Common myeloid progenitor, CD34-positive (primary cell): ENCODE data around the gene ZNF358.
"Not testable (repeated sequence)": the region's sequence is repeated elsewhere in the genome, so short reads cannot be mapped to it uniquely, and the experiment has no call there.

Experiments used
- CTCF ChIA-PET: fragments of 350-600 bp; sonication (Branson Sonifier 250); formaldehyde crosslinking; loops from one replicate; lab custom pipeline; 2021; ENCODE audit warnings: antibody characterized with exemption; lab: Charles Lee
- POLR2A ChIA-PET: fragments of 350-600 bp; sonication (Branson Sonifier 250); formaldehyde crosslinking; loops from one replicate; lab custom pipeline; 2021; ENCODE audit warnings: antibody characterized with exemption; lab: Charles Lee
- DNase-seq, 3 donors: peaks; one replicate each; pipeline versions ENCODE4 v3.0.0 to v3.0.0-alpha.2; 2013
- H3K27ac ChIP-seq, 2 experiments: 1 replicate in 1 of 2; 2 replicates in 1 of 2; pipeline ENCODE4 v1.7.0; 2013; ENCODE audit warnings: inconsistent platforms in 2 of 2, low read length in 2 of 2, mild to moderate bottlenecking in 2 of 2, low read depth in 1 of 2, moderate library complexity in 1 of 2; ENCODE audit not compliant: severe bottlenecking in 2 of 2, insufficient read depth in 1 of 2, poor library complexity in 1 of 2
- H3K27me3 ChIP-seq, 5 experiments: replicated peaks in 2 of 5; 1 replicate in 3 of 5; 2 replicates in 2 of 5; pipeline versions ENCODE4 v1.6.1 to v1.7.0; 2013; ENCODE audit warnings: low read length in 4 of 5, mild to moderate bottlenecking in 2 of 5, moderate library complexity in 2 of 5, inconsistent platforms in 1 of 5; ENCODE audit not compliant: insufficient read depth in 5 of 5, control insufficient read depth in 4 of 5
- H3K36me3 ChIP-seq, 4 experiments: 1 replicate in 2 of 4; 2 replicates in 2 of 4; pipeline versions ENCODE4 v1.6.1 to v1.7.0; 2013; ENCODE audit warnings: low read length in 3 of 4, control low read depth in 1 of 4, mild to moderate bottlenecking in 1 of 4; ENCODE audit not compliant: control insufficient read depth in 4 of 4, insufficient read depth in 4 of 4
- H3K4me1 ChIP-seq, 4 experiments: 1 replicate in 3 of 4; 2 replicates in 1 of 4; pipeline versions ENCODE4 v1.6.1 to v1.7.1; 2013; ENCODE audit warnings: low read length in 3 of 4, mild to moderate bottlenecking in 3 of 4, control low read depth in 1 of 4, inconsistent platforms in 1 of 4, moderate library complexity in 1 of 4; ENCODE audit not compliant: control insufficient read depth in 4 of 4, insufficient read depth in 4 of 4; ENCODE audit errors: control extremely low read depth in 1 of 4
- H3K4me3 ChIP-seq, 7 experiments: 1 replicate in 4 of 7; 2 replicates in 3 of 7; pipeline versions ENCODE4 v1.5.1 to v1.7.0; 2013; ENCODE audit warnings: mild to moderate bottlenecking in 7 of 7, low read length in 6 of 7, moderate library complexity in 6 of 7, inconsistent platforms in 2 of 7, low read depth in 2 of 7, control low read depth in 1 of 7; ENCODE audit not compliant: insufficient read depth in 4 of 7, control insufficient read depth in 1 of 7; ENCODE audit errors: extremely low read depth in 1 of 7
- H3K9me3 ChIP-seq, 5 experiments: 1 replicate in 4 of 5; 2 replicates in 1 of 5; pipeline versions ENCODE4 v1.6.1 to v1.7.1; 2013; ENCODE audit warnings: low read length in 4 of 5, mild to moderate bottlenecking in 2 of 5, inconsistent platforms in 1 of 5, low read depth in 1 of 5, moderate library complexity in 1 of 5; ENCODE audit not compliant: control insufficient read depth in 4 of 5, insufficient read depth in 2 of 5; ENCODE audit errors: control extremely low read depth in 1 of 5
- WGBS: methylation state at CpG from one replicate; pipeline ENCODE4 v1.1.5; 2013; ENCODE audit not compliant: insufficient coverage; 5-methylcytosine and 5-hydroxymethylcytosine counted together

ZNF358 gene

GRCh38 chr19:7535998-7536695 is 20.2 kb downstream of the ZNF358 start:
- peak in 2 of 3 donors; percentile 35 to 42 for DNase-seq
- peaks cover 0 to 31% (median 25%) of the 10 kb centered on the region in 4 experiments for H3K4me1 ChIP-seq
- WGBS = 13% methylated on average over 28 of the region's 30 CpGs
- H3K27ac ChIP-seq = peak overlapping the region in 1 of 2 experiments; percentile 80
- peaks cover 0 to 28% (median 21%) of the 10 kb centered on the region in 4 experiments for H3K36me3 ChIP-seq
- peak overlapping the region; percentile 85 to 98 (median 89) for H3K4me3 ChIP-seq
- ChIA-PET POLR2A (no interaction called here), CTCF (no interaction called here)
- no peaks in the 10 kb centered on the region for H3K9me3 ChIP-seq
- H3K27me3 ChIP-seq = no peaks in the 10 kb centered on the region

GRCh38 chr19:7538990-7539389 is 23.1 kb downstream of the ZNF358 start:
- 100% methylated on average over 5 of the region's 5 CpGs for WGBS
- CTCF ChIA-PET, H3K9me3 ChIP-seq, POLR2A ChIA-PET, H3K27ac ChIP-seq, H3K4me3 ChIP-seq, DNase-seq, H3K27me3 ChIP-seq: not testable (repeated sequence)
- peaks cover 0 to 31% (median 23%) of the 10 kb centered on the region in 4 experiments for H3K4me1 ChIP-seq
- H3K36me3 ChIP-seq = peaks cover 0 to 50% (median 33%) of the 10 kb centered on the region in 4 experiments

GRCh38 chr19:7539827-7540425 is 24.0 kb downstream of the ZNF358 start:
- CTCF ChIA-PET = no interaction called here
- H3K4me3 ChIP-seq = no peak overlapping the region
- peaks cover 0 to 50% (median 33%) of the 10 kb centered on the region in 4 experiments for H3K36me3 ChIP-seq
- 98% methylated on average over 22 of the region's 28 CpGs for WGBS
- H3K9me3 ChIP-seq = no peaks in the 10 kb centered on the region
- no peak overlapping the region for H3K27ac ChIP-seq
- POLR2A ChIA-PET = no interaction called here
- H3K4me1 ChIP-seq = peaks cover 0 to 32% (median 23%) of the 10 kb centered on the region in 4 experiments
- DNase-seq = no peak
- no peaks in the 10 kb centered on the region for H3K27me3 ChIP-seq

- no peaks in the 10 kb centered on the region for H3K27me3 ChIP-seq
- DNase-seq = peak in 1 of 3 donors; percentile 26
- H3K4me3 ChIP-seq = no peak overlapping the region
- 92% methylated on average over 29 of the region's 39 CpGs for WGBS
- CTCF ChIA-PET = no interaction called here
- peaks cover 5 to 35% (median 28%) of the 10 kb centered on the region in 4 experiments for H3K4me1 ChIP-seq
- H3K9me3 ChIP-seq = no peaks in the 10 kb centered on the region
- H3K36me3 ChIP-seq = peaks cover 0 to 50% (median 33%) of the 10 kb centered on the region in 4 experiments
- H3K27ac ChIP-seq = no peak overlapping the region
- POLR2A ChIA-PET = no interaction called here
Measured at GRCh38 chr19:7540761-7541474, 25.0 kb downstream of the ZNF358 start.

- 97% methylated on average over 13 of the region's 15 CpGs for WGBS
- no peaks in the 10 kb centered on the region for H3K9me3 ChIP-seq
- H3K27me3 ChIP-seq = no peaks in the 10 kb centered on the region
- no peak overlapping the region for H3K27ac ChIP-seq
- DNase-seq = no peak
- H3K36me3 ChIP-seq = peaks cover 0 to 50% (median 33%) of the 10 kb centered on the region in 4 experiments
- peaks cover 5 to 35% (median 27%) of the 10 kb centered on the region in 4 experiments for H3K4me1 ChIP-seq
- POLR2A ChIA-PET = no interaction called here
- CTCF ChIA-PET = no interaction called here
- H3K4me3 ChIP-seq = no peak overlapping the region
Measured at GRCh38 chr19:7541475-7541824, 25.5 kb downstream of the ZNF358 start.

GRCh38 chr19:7541828-7542443 is 26.0 kb downstream of the ZNF358 start:
- peaks cover 5 to 36% (median 27%) of the 10 kb centered on the region in 4 experiments for H3K4me1 ChIP-seq
- ChIA-PET POLR2A (no interaction called here), CTCF (no interaction called here)
- no peaks in the 10 kb centered on the region for H3K9me3 ChIP-seq
- no peak overlapping the region for H3K4me3 ChIP-seq
- H3K27me3 ChIP-seq = no peaks in the 10 kb centered on the region
- H3K27ac ChIP-seq = no peak overlapping the region
- DNase-seq = no peak
- peaks cover 0 to 50% (median 32%) of the 10 kb centered on the region in 4 experiments for H3K36me3 ChIP-seq
- 92% methylated on average over 9 of the region's 11 CpGs for WGBS
